Measurements from ENCODE around the gene FRY. TPM values are rescaled to one million over a fixed set of nuclear protein-coding genes. Genes with fewer than 3 reads are reported as not detected.

The FRY gene
- total RNA-seq, 2 donors from 2014 or later, result 10.3 to 13.7 TPM

DNA sequence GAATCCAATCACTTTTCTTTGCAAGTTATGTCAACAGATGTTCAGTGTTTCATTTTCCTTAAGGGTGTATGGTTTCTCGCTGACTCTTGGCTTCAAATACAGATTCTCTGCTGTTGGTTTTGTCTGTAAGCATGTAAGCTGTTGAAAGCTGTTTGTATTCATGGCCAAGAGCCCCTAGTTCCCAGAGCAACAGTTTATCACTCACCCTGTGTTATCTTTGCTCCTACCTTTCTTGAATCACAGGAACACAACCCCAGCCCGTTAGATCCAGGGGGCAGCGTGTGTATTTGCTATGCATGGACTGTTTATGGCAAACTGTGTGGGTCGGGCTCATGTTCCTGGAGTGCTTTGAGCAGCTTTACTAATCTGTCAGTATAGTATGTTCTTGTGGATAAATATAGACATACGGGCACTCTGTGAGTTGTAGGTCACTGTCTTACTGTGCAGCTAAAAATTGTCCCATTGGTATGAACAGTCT, 28.9 kb downstream of the FRY start:
- intact Hi-C loops (cut with DNase I, micrococcal nuclease), result no loop called here
- DNase-seq (no peak), ATAC-seq (no peak)

GRCh38 chr13:32063619-32064233, 32.2 kb downstream of the FRY start:
- no peak for DNase-seq
- ATAC-seq, result no peak
- intact Hi-C loops (cut with DNase I, micrococcal nuclease), result no loop called here

DNA sequence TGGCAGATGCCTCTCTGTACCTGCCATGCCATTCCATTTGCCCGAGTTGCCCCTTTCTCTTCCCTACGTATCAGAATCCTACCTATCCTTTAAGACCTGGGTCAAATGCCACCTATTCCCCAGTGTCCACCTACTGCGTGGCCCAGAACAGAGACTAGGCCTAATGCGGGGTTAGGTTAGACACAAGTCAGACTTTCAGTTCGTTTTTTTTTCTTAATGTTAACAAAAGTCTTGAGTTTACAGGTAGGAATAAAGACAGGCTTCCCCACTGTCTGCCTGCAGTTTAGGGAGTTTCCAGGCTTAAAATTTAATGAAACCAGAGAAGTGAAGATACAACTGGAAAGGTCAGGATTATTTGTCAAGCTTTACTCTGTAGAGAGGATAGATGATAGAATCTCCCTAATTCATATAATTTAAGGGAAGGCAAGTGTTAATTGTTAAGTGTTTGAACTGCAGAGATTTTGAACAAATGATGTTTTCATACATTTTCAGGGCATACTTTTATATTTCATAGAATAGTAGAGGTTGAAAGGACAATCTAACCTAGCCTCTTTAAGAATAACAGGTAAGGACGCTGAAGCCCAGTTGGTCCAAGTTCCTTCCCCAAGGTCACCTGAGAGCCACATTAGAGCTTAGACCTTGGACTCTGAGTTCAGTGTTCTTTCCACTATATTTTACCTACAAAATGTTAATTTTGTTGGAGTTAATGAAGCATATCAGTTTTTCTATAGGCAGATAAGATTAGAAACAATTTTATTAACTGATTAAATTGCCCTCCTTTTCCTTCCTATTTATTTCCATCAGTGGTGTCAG, 35.8 kb downstream of the FRY start:
- intact Hi-C loops (cut with DNase I, micrococcal nuclease), result no loop called here
- ATAC-seq (no peak), DNase-seq (no peak)

- ATAC-seq (no peak), DNase-seq (no peak)
- intact Hi-C loops (cut with DNase I, micrococcal nuclease), result no loop called here
Measured at GRCh38 chr13:32068255-32068654, 36.7 kb downstream of the FRY start.

DNA sequence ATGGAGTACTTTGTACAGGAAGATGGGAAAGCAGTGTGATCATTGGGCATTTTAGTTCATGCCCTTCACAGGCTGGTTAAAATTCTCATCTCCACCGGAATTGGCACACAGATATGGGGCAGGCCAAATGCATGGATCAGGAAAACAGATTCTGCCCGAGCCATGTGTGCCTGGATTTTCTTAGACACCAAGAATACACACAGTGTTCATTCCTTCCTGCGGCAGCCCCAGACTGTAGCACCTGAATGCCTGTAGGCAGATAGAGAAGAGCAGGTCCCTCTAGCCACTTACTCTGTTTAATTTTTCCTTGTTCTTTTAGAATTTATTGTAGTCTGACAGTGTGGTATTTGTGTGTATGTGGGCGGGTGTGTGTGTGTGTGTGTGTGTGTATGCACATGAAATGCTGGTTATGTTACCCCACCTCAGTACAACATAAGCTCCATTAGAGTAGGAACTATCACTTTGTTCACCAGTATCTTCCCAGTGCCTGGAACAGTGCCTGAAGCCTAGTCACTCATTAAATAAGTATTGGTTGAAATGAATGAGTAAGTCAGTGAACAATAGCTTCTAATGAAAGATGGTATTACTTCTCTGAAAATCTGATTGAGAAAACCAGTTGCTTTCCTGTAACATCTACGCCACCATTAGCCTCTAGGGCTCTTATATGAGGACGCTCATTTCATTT, 41.7 kb downstream of the FRY start:
- DNase-seq, result no peak
- ATAC-seq, result no peak
- intact Hi-C loops (cut with DNase I, micrococcal nuclease), result no loop called here

GRCh38 chr13:32075170-32075851, 43.7 kb downstream of the FRY start:
- DNase-seq (no peak), ATAC-seq (peak; percentile 49)
- intact Hi-C loops (cut with DNase I, micrococcal nuclease), result no loop called here

- no peak for DNase-seq
- intact Hi-C loops (cut with DNase I, micrococcal nuclease), result no loop called here
- peak; percentile 82 for ATAC-seq
Measured at GRCh38 chr13:32079587-32079986, 48.0 kb downstream of the FRY start.

- DNase-seq, result no peak
Measured at GRCh38 chr13:32080328-32080744, 48.8 kb downstream of the FRY start.

DNA sequence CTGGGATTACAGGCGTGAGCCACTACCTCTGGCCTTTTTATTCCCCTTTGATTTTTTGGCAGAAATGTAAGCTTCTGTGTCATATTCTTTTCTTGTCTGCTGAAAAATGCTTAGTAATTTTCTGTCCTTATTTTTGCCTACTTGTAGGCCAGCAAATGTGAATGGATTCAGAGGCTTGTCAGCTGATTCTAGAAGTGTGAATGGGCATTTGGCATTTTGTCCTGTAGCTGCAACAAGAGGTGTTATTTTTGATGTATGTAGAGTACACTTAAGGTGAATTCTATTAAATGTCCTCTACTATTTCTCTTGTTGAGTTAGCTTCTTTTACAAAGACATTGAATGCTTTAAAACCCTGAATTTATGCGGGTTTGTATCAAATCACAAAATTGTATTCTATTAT, 50.0 kb downstream of the FRY start:
- intact Hi-C loops (cut with DNase I, micrococcal nuclease), result no loop called here
- ATAC-seq, result no peak
- DNase-seq, result no peak

More at GRCh38 chr13:32080328-32080744, 48.8 kb downstream of the FRY start:
- intact Hi-C loops (cut with DNase I, micrococcal nuclease), result no loop called here
- peak; percentile 71 for ATAC-seq

DNA sequence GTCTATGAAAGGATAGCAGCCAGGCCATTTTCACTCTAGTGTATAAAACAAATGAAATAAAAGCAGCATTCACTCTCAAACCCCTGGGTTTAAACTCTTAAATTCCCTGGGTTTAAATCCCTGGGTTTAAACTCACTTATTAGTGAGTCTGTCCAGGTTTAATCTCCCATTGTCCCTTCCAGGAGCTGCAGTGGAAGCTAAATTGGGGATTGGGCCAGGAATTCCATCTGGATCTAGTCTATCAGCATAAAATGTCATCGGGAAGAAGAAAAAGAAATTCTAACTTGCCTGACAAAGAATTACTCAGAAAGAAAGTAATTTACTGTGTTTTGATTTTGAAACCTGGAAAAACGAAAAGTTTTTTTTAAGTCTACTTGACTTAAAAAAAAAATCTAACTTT, 54.8 kb downstream of the FRY start:
- no peak for ATAC-seq
- no peak for DNase-seq
- intact Hi-C loops (cut with DNase I, micrococcal nuclease), result no loop called here

DNA sequence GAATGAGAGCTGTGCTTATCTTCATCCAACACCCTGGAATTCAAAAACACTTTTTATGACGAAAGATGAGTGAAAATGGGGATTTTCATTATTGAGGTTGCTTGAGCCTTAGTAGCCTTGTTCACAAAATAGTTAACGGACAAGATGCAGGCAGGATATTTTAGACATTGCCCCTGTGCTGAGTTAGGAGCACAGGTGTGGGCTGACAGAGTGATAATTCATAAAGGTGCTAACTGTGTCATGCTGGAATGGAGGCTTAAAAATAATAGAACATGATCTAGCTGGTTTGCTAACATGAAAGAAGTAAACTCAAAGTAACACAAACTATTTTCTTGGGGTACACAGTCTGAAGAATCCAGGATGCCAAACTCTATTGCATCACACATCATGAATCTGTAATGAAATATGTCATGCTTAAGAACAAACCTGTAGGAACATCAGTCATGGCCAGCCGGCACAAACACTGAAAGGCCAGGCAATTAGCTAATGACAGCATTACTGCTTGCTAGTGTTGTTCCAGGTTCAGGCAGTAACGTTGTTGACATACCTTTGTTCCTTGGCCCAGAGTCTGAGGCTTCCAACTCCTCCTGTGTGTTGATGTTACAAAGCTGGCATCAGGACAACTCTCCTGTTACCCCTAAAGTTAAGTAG, 55.3 kb downstream of the FRY start:
- intact Hi-C loops (cut with DNase I, micrococcal nuclease), result no loop called here
- DNase-seq (no peak), ATAC-seq (no peak)

- ATAC-seq (no peak), DNase-seq (no peak)
- intact Hi-C loops (cut with DNase I, micrococcal nuclease), result no loop called here
Measured at GRCh38 chr13:32087955-32088747, 56.6 kb downstream of the FRY start.

DNA sequence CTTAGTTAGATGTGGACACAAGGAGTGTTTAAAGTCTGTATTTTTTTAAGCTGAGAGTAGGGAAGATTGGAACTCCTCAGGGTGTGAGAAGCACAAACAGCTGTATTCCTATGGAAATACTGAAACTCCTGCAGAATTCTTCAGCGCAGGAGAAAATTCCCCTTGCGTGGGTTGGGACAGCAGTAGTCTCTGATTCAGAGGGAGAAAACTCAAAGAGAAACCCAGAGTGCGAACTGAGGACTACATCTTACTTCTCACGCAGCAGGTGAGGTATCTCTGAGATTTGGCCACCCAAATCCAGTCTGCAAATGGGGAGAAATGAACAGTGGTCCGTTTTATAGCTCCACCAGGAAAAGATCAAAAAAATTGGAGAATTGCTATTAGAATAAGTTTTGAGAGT, 60.9 kb downstream of the FRY start:
- ATAC-seq (no peak), DNase-seq (no peak)
- intact Hi-C loops (cut with DNase I, micrococcal nuclease), result no loop called here

DNA sequence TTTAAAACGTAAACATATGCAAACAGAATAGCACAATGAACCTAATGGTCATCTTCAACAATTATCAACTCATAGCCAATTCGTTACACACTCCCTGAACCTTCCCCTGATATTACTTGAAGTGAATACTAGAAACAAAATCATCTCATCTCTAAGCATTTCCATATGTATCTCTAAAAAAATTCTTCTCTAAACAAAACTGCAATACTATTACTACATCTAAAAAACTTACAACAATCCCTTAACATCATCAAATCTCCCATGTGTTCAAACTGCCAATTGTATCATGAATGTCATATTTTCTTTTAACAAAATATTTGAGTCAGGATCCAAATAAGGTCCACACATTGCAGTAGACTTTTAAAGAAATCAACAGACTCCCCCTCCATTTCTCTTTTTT, 61.4 kb downstream of the FRY start:
- intact Hi-C loops (cut with DNase I, micrococcal nuclease), result no loop called here
- ATAC-seq (no peak), DNase-seq (no peak)

GRCh38 chr13:32098272-32098671, 66.7 kb downstream of the FRY start:
- no peak for ATAC-seq
- no peak for DNase-seq
- intact Hi-C loops (cut with DNase I, micrococcal nuclease), result no loop called here

DNA sequence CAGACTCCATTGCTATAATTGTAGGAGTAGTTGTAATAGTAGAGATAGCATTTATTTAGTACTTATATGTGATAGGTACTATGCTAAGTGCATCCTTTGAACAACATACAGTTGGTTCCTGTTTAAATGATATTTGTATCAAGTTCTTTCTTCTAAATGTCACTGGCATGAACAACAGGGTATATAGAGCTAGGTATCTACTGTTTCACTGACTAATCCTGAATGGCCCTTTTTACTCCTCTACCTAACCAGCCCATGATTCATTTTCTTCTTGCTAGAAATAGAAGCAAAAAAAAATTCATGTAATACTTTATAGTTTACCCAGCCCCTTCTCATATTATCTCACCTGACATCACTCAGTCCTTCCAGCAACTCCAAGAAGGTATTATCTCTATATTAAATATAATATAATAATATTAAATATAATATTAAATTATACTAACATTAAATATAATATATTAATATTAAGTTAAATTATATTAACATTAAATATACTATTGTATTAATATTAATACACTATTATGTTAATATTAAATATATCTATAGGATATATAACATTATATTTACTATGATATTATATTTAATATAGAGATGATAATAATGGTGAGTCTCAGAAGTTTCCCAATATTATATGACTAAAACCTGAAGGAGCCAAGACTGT, 74.2 kb downstream of the FRY start:
- DNase-seq (no peak), ATAC-seq (no peak)
- intact Hi-C loops (cut with DNase I, micrococcal nuclease), result no loop called here

- intact Hi-C loops (cut with DNase I, micrococcal nuclease), result no loop called here
- peak in 1 of 2 donors; percentile 4 for DNase-seq
- ATAC-seq, result peak; percentile 64
Measured at GRCh38 chr13:32107474-32107873, 75.9 kb downstream of the FRY start.

DNA sequence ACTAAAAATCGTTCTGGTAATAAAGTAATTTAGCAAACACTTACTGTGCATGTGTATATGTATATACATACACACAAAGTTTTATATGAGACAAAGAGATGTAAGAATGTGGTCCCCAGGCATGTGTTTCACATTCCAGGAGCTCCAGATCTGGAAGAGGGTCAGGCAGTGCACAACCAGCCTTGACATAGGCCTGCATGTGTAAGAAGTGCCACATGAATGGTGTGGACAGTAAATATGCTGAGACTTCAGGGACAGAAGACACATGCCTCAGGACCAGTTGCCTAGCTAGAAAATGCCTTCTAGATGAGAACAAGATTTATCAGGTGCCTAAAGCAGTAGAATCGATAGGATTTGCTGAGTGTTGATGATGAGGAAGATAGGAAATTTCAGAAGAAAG, 76.4 kb downstream of the FRY start:
- no peak for DNase-seq
- peak; percentile 51 for ATAC-seq
- intact Hi-C loops (cut with DNase I, micrococcal nuclease), result no loop called here

Measured in left colon (tissue), 2 donors.